Astrocyte of the spinal cord (primary cell): ENCODE results near the gene CALN1.

ENCODE experiments used
- DNase-seq: peaks from one replicate; pipeline ENCODE4 v3.0.0; 2011; ENCODE audit warnings: low read depth, low spot score
- H3K4me3 ChIP-seq: 2 replicates; pipeline ENCODE4 v1.5.1; 2011; ENCODE audit warnings: low read depth, mild to moderate bottlenecking, low read length, moderate library complexity
- CTCF ChIP-seq: IDR thresholded peaks from 2 replicates; pipeline ENCODE4 v1.5.1; 2012; ENCODE audit warnings: low read depth, mild to moderate bottlenecking, low read length, inconsistent platforms
- in situ Hi-C: cut with HindIII; loops from 2 replicates; pipeline ENCODE4 v1.10.0; 2017; ENCODE audit warnings: low sequenced_read_pairs

Gene CALN1

DNA sequence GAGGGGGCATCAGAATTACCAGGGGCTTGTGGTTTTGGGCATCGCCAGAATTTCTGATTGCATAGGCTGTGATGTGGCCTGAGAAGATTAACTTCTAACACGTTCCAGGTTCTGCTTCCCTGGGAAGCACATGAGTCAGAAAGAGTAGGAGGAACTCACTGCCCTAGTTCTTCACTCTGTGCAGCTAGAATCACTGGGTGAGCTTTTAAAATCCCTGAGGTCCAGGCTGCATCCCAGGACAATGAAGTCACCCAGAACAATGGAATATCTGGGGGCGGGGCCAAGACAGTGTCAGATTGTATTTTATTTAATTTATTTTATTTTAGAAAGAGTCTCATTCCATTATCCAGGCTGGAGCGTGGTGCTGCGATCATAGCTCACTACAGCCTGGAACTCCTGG is 636.5 kb downstream of the CALN1 start:
- peak; percentile 38 for DNase-seq
- H3K4me3 ChIP-seq, result no peak overlapping the region
- no peak for TF ChIP-seq CTCF
- in situ Hi-C loops, result no loop called here

- in situ Hi-C loops, result no loop called here
- no peak for TF ChIP-seq CTCF
- H3K4me3 ChIP-seq, result no peak overlapping the region
- DNase-seq, result no peak
Measured at GRCh38 chr7:71772779-71773178, 639.4 kb downstream of the CALN1 start.

- no peak for DNase-seq
- no peak overlapping the region for H3K4me3 ChIP-seq
- in situ Hi-C loops, result no loop called here
- TF ChIP-seq CTCF, result no peak
Measured at GRCh38 chr7:71770269-71770907, 641.8 kb downstream of the CALN1 start.

DNA sequence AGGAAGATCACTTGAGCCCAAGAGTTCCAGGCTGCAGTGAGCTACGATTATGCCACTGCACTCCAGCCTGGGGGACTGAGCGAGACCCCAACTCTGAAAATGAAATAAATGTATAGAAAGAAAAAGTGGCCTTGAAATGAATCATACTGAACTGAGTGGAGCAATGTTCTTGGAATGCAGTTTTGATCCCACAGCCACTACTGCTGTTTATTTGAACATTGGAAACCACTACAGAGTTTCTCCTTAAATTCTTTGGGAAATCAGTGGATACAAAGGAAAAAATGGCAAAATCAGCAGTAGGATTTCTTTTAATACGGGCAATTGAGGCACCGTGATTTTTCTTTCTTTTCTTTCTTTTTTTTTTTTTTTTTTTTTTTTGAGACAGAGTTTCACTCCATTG is 642.8 kb downstream of the CALN1 start:
- in situ Hi-C loops, result no loop called here
- no peak for DNase-seq
- H3K4me3 ChIP-seq, result no peak overlapping the region
- no peak for TF ChIP-seq CTCF

GRCh38 chr7:71768450-71768849 is 643.7 kb downstream of the CALN1 start:
- H3K4me3 ChIP-seq, result no peak overlapping the region
- no peak for TF ChIP-seq CTCF
- peak; percentile 14 for DNase-seq
- in situ Hi-C loops, result no loop called here

- no peak for DNase-seq
- in situ Hi-C loops, result no loop called here
Measured at GRCh38 chr7:71766016-71766415, 646.1 kb downstream of the CALN1 start.

More at GRCh38 chr7:71766016-71766415, 646.1 kb downstream of the CALN1 start:
- H3K4me3 ChIP-seq, result no peak overlapping the region
- no peak for TF ChIP-seq CTCF
